ENCODE results near the gene GFRA1. TPM values are rescaled to one million over a fixed set of nuclear protein-coding genes. Genes with fewer than 3 reads are reported as not detected.

Gene GFRA1
- total and polyA plus RNA-seq, 2 experiments from 2014 or later = 0.48 to 2.9 TPM

- Histone ChIP-seq H3K4me1 (ENCODE audit: insufficient read depth) (peaks cover 3% of the 10 kb centered on the region), H3K9me3 (ENCODE audit: low read depth) (no peaks in the 10 kb centered on the region), H3K27ac (no peak overlapping the region), H3K9me2 (replicated peaks; ENCODE audit: insufficient read depth) (no peaks in the 10 kb centered on the region), H2AFZ (no peak overlapping the region), H3K36me3 (replicated peaks; ENCODE audit: insufficient read depth, low read depth) (no peaks in the 10 kb centered on the region), H3K4me3 (no peak overlapping the region), H3K4me2 (no peak overlapping the region), H3K27me3 (no peaks in the 10 kb centered on the region), H4K20me1 (ENCODE audit: insufficient read depth, poor library complexity, severe bottlenecking) (no peaks in the 10 kb centered on the region), H3K79me2 (no peaks in the 10 kb centered on the region)
- TF ChIP-seq CTCF (IDR thresholded peaks at IDR 0.05; ENCODE audit: poor library complexity) (no peak), EZH2 (IDR thresholded peaks at IDR 0.05; ENCODE audit: borderline replicate concordance) (no peak), EZH2phosphoT487 (IDR thresholded peaks at IDR 0.05; ENCODE audit: low read depth, severe bottlenecking, unreplicated experiment) (no peak)
- WGBS (ENCODE audit: low lambda C conversion rate, missing lambda C conversion rate) = 85% methylated on average over 3 of the region's 3 CpGs
- DNase-seq (ENCODE audit: low spot score) = no peak
Observed at GRCh38 chr10:116076621-116077020, 196.4 kb downstream of the GFRA1 start.

- Histone ChIP-seq H3K27me3 (no peaks in the 10 kb centered on the region), H3K9me2 (replicated peaks; ENCODE audit: insufficient read depth) (no peaks in the 10 kb centered on the region), H3K27ac (no peak overlapping the region), H3K4me1 (ENCODE audit: insufficient read depth) (peaks cover 11% of the 10 kb centered on the region), H3K9me3 (ENCODE audit: low read depth) (no peaks in the 10 kb centered on the region), H3K36me3 (replicated peaks; ENCODE audit: insufficient read depth, low read depth) (no peaks in the 10 kb centered on the region), H2AFZ (no peak overlapping the region), H4K20me1 (ENCODE audit: insufficient read depth, poor library complexity, severe bottlenecking) (no peaks in the 10 kb centered on the region), H3K4me3 (no peak overlapping the region), H3K79me2 (no peaks in the 10 kb centered on the region), H3K4me2 (no peak overlapping the region)
- DNase-seq (ENCODE audit: low spot score) = no peak
- no peak for TF ChIP-seq CTCF (IDR thresholded peaks at IDR 0.05; ENCODE audit: poor library complexity)
- no peak for TF ChIP-seq EZH2 (IDR thresholded peaks at IDR 0.05; ENCODE audit: borderline replicate concordance)
- no peak for TF ChIP-seq EZH2phosphoT487 (IDR thresholded peaks at IDR 0.05; ENCODE audit: low read depth, severe bottlenecking, unreplicated experiment)
- 71% methylated on average over 7 of the region's 7 CpGs for WGBS (ENCODE audit: low lambda C conversion rate, missing lambda C conversion rate)
Observed at GRCh38 chr10:116073510-116073909, 199.5 kb downstream of the GFRA1 start.

- no peaks in the 10 kb centered on the region for H3K27me3 ChIP-seq
- no peaks in the 10 kb centered on the region for H3K36me3 ChIP-seq (replicated peaks; ENCODE audit: insufficient read depth, low read depth)
- H3K4me1 ChIP-seq (ENCODE audit: insufficient read depth) = peaks cover 11% of the 10 kb centered on the region
- H2AFZ ChIP-seq = no peak overlapping the region
- H3K4me3 ChIP-seq = no peak overlapping the region
- H3K4me2 ChIP-seq = no peak overlapping the region
- no peaks in the 10 kb centered on the region for H3K79me2 ChIP-seq
- no peaks in the 10 kb centered on the region for H4K20me1 ChIP-seq (ENCODE audit: insufficient read depth, poor library complexity, severe bottlenecking)
- peak; percentile 22 for DNase-seq (ENCODE audit: low spot score)
- no peaks in the 10 kb centered on the region for H3K9me3 ChIP-seq (ENCODE audit: low read depth)
- no peaks in the 10 kb centered on the region for H3K9me2 ChIP-seq (replicated peaks; ENCODE audit: insufficient read depth)
- TF ChIP-seq EZH2 (IDR thresholded peaks at IDR 0.05; ENCODE audit: borderline replicate concordance) (no peak), EZH2phosphoT487 (IDR thresholded peaks at IDR 0.05; ENCODE audit: low read depth, severe bottlenecking, unreplicated experiment) (no peak), CTCF (IDR thresholded peaks at IDR 0.05; ENCODE audit: poor library complexity) (no peak)
- 42% methylated on average over 5 of the region's 5 CpGs for WGBS (ENCODE audit: low lambda C conversion rate, missing lambda C conversion rate)
- H3K27ac ChIP-seq = no peak overlapping the region
Observed at GRCh38 chr10:116073001-116073400, 200.0 kb downstream of the GFRA1 start.

All from hepatocyte (in vitro differentiated cells).